IMR-90 (cell line): ENCODE results near the gene DSCAML1. TPM values are rescaled to one million over a fixed set of nuclear protein-coding genes. Genes with fewer than 3 reads are reported as not detected.

Experiments
- ATAC-seq: fragments of 200-7000 bp; cut with Tn5 transposase; 2 replicates; pipeline ENCODE4 v1.9.1; 2020; ENCODE audit warnings: low read depth, mild to moderate bottlenecking, moderate library complexity
- BruUV-seq: library from RNA; stranded (reverse); fragments of 400-500 nt; replicated peaks from 2 replicates; lab custom pipeline; 2021; lab: Mats Ljungman, UMichigan
- CTCF ChIA-PET: fragments of 300-600 bp; formaldehyde crosslinking; extraction: SDS; loops from one replicate; lab custom pipeline; 2021; ENCODE audit warnings: antibody characterized with exemption; lab: Yijun Ruan, JAX
- POLR2A ChIA-PET: fragments of 300-600 bp; sonication (Branson Sonifier 250); formaldehyde crosslinking; loops from one replicate; lab custom pipeline; 2022; ENCODE audit warnings: antibody characterized with exemption; ENCODE audit not compliant: unreplicated experiment; lab: Charles Lee
- DNase-seq: peaks from one replicate; pipeline ENCODE4 v3.0.0; 2013
- H2AFZ ChIP-seq: replicated peaks from 2 replicates; pipeline ENCODE3; 2013; ENCODE audit warnings: low read length, mild to moderate bottlenecking; ENCODE audit not compliant: poor library complexity
- H2AK5ac ChIP-seq: 2 replicates; pipeline ENCODE4 v1.6.1; 2013; ENCODE audit warnings: low read depth, low read length, inconsistent platforms
- H2AK9ac ChIP-seq: replicated peaks from 2 replicates; pipeline ENCODE3; 2013; ENCODE audit warnings: mild to moderate bottlenecking, low read depth, low read length, moderate library complexity; ENCODE audit not compliant: poor library complexity
- H2BK120ac ChIP-seq: 2 replicates; pipeline ENCODE4 v1.6.1; 2013; ENCODE audit warnings: low read depth, low read length, inconsistent platforms
- H2BK15ac ChIP-seq: 3 replicates; pipeline ENCODE4 v1.6.1; 2013; ENCODE audit warnings: low read depth, low read length, inconsistent platforms
- H2BK20ac ChIP-seq: 2 replicates; pipeline ENCODE4 v1.6.1; 2013; ENCODE audit warnings: low read depth, mild to moderate bottlenecking, inconsistent platforms, low read length, moderate library complexity
- H2BK5ac ChIP-seq: 2 replicates; pipeline ENCODE4 v1.6.1; 2013; ENCODE audit warnings: mild to moderate bottlenecking, low read depth, low read length, inconsistent platforms; ENCODE audit not compliant: poor library complexity, severe bottlenecking
- H3K14ac ChIP-seq: replicated peaks from 2 replicates; pipeline ENCODE4 v1.6.1; 2013; ENCODE audit warnings: low read depth, low read length, inconsistent platforms
- H3K18ac ChIP-seq: 2 replicates; pipeline ENCODE4 v1.6.1; 2013; ENCODE audit warnings: low read depth, low read length, control low read depth
- H3K23ac ChIP-seq: 2 replicates; pipeline ENCODE4 v1.6.1; 2013; ENCODE audit warnings: low read depth, low read length, inconsistent platforms
- H3K27ac ChIP-seq: 2 replicates; pipeline ENCODE4 v1.5.1; 2013; ENCODE audit warnings: mild to moderate bottlenecking, control low read depth, low read length; ENCODE audit not compliant: insufficient read depth
- H3K27me3 ChIP-seq: 2 replicates; pipeline ENCODE4 v1.6.1; 2013; ENCODE audit warnings: low read length; ENCODE audit not compliant: control insufficient read depth, insufficient read depth
- H3K36me3 ChIP-seq: 2 replicates; pipeline ENCODE4 v1.6.1; 2013; ENCODE audit warnings: low read length, mixed read lengths; ENCODE audit not compliant: control insufficient read depth, insufficient read depth
- H3K4ac ChIP-seq: 2 replicates; pipeline ENCODE4 v1.6.1; 2013; ENCODE audit warnings: low read depth, low read length, inconsistent platforms
- H3K4me1 ChIP-seq: 2 replicates; pipeline ENCODE4 v1.6.1; 2013; ENCODE audit warnings: low read length, mixed read lengths; ENCODE audit not compliant: control insufficient read depth, insufficient read depth
- H3K4me2 ChIP-seq: 2 replicates; pipeline ENCODE4 v1.6.1; 2013; ENCODE audit warnings: low read depth, mild to moderate bottlenecking, control low read depth, low read length, moderate library complexity
- H3K4me3 ChIP-seq: 2 replicates; pipeline ENCODE4 v1.5.1; 2013; ENCODE audit warnings: low read depth, mild to moderate bottlenecking, control low read depth, low read length, moderate library complexity; ENCODE audit not compliant: insufficient read depth
- H3K56ac ChIP-seq: 2 replicates; pipeline ENCODE4 v1.6.1; 2013; ENCODE audit warnings: low read length, inconsistent platforms; ENCODE audit not compliant: insufficient read depth; ENCODE audit errors: extremely low read depth
- H3K79me1 ChIP-seq, 2 experiments: 2 replicates each; pipeline ENCODE4 v1.6.1; 2013; ENCODE audit warnings: low read length in 2 of 2, inconsistent platforms in 1 of 2, low read depth in 1 of 2
- H3K9ac ChIP-seq: 2 replicates; pipeline ENCODE4 v1.6.1; 2013; ENCODE audit warnings: low read depth, low read length, control low read depth
- H3K9me1 ChIP-seq: 2 replicates; pipeline ENCODE4 v1.6.1; 2013; ENCODE audit warnings: low read length, inconsistent platforms; ENCODE audit not compliant: insufficient read depth
- H3K9me3 ChIP-seq: 2 replicates; pipeline ENCODE4 v1.6.1; 2013; ENCODE audit warnings: low read length; ENCODE audit not compliant: control insufficient read depth, insufficient read depth
- H4K20me1 ChIP-seq: 2 replicates; pipeline ENCODE4 v1.6.1; 2013; ENCODE audit warnings: low read length, inconsistent platforms; ENCODE audit not compliant: insufficient read depth
- H4K5ac ChIP-seq: 2 replicates; pipeline ENCODE4 v1.6.1; 2013; ENCODE audit warnings: mild to moderate bottlenecking, low read depth, low read length, control low read depth
- H4K8ac ChIP-seq, 2 experiments: 2 replicates each; pipeline ENCODE4 v1.6.1; 2013; ENCODE audit warnings: low read depth in 2 of 2, low read length in 2 of 2, control low read depth in 1 of 2, inconsistent platforms in 1 of 2
- H4K91ac ChIP-seq: 2 replicates; pipeline ENCODE4 v1.6.1; 2013; ENCODE audit warnings: low read depth, low read length, inconsistent platforms; ENCODE audit not compliant: insufficient read depth
- ELK1 ChIP-seq: fragments of 150-350 bp; IDR thresholded peaks from 2 replicates; pipeline ENCODE4 v1.6.1; 2016; ENCODE audit warnings: low read depth, mild to moderate bottlenecking, low read length, moderate library complexity, borderline replicate concordance
- MXI1 ChIP-seq: IDR thresholded peaks from 2 replicates; pipeline ENCODE4 v1.6.1; 2012; ENCODE audit warnings: low read depth, mild to moderate bottlenecking, low read length, moderate library complexity, borderline replicate concordance
- RAD21 ChIP-seq: IDR thresholded peaks from 2 replicates; pipeline ENCODE4 v1.6.1; 2012; ENCODE audit warnings: low read length, improper control_type of control experiment
- RCOR1 ChIP-seq: IDR thresholded peaks from 2 replicates; pipeline ENCODE4 v1.6.1; 2012; ENCODE audit warnings: mild to moderate bottlenecking, low read length, improper control_type of control experiment; ENCODE audit not compliant: insufficient replicate concordance
- SMC3 ChIP-seq: fragments of 150-350 bp; IDR thresholded peaks from 2 replicates; pipeline ENCODE4 v1.6.1; 2016; ENCODE audit warnings: low read depth, mild to moderate bottlenecking, antibody characterized with exemption, low read length, moderate library complexity
- WGBS, 2 experiments: methylation state at CpG; one replicate each; pipeline versions ENCODE4 v1.1.5 to v1.1.7; 2013; ENCODE audit warnings: missing lambda C conversion rate in 2 of 2; ENCODE audit not compliant: insufficient read length in 1 of 2; ENCODE audit errors: extremely low coverage in 2 of 2; 5-methylcytosine and 5-hydroxymethylcytosine counted together
- dilution Hi-C: fragments of 300-500 bp; cut with HindIII; formaldehyde crosslinking; loops from one replicate; pipeline ENCODE4 v1.14.3; 2018; ENCODE audit warnings: low sequenced_read_pairs; ENCODE audit not compliant: unreplicated experiment
- in situ Hi-C: fragments of 300-500 bp; cut with MboI; formaldehyde crosslinking; loops from 3 replicates; pipeline ENCODE4 v1.14.3; 2019; ENCODE audit warnings: low sequenced_read_pairs, inconsistent platforms, mixed read lengths
- intact Hi-C: fragments of 100-400 bp; cut with micrococcal nuclease; formaldehyde crosslinking; loops from 2 replicates; pipeline ENCODE4 v1.10.0; 2022
- polyA plus RNA-seq, 3 experiments: library from polyadenylated mRNA; depleted of rRNA; stranded (reverse); fragments of >200 nt; gene quantifications; 2 replicates each; pipeline ENCODE4 v1.2.3, GENCODE V29; 2012; ENCODE audit warnings: low replicate concordance in 1 of 3
- total RNA-seq: library from RNA; depleted of rRNA; stranded (reverse); fragments of >200 nt; gene quantifications from 2 replicates; pipeline ENCODE4 v1.2.3, GENCODE V29; 2012
- TF ChIP-seq, protein P1 (sequence below): conservative IDR thresholded peaks from 2 replicates; pipeline ENCODE4 v1.5.1; 2012; ENCODE audit warnings: mild to moderate bottlenecking, low read depth, low read length, improper control_type of control experiment

Gene DSCAML1
- total and polyA plus RNA-seq, 2 of the 4 experiments (the other 2 are of a cell fraction), result not detected

GRCh38 chr11:117819096-117820040, 22.4 kb upstream of the DSCAML1 start:
- H2AFZ ChIP-seq, result peak overlapping the region; percentile 13
- H3K4me1 ChIP-seq, result peaks cover 5% of the 10 kb centered on the region; the same call in 1 of the 2 replicates
- no peak overlapping the region for H4K91ac ChIP-seq
- H3K9me1 ChIP-seq, result no peaks in the 10 kb centered on the region
- no peak overlapping the region for H2BK5ac ChIP-seq
- ChIA-PET CTCF (interaction anchor here (0.6 to 1.8 kb wide), 8 partner anchors 11 to 1186 kb away, joined by 3 to 12 read pairs (median 4); no protein-coding TSS in a partner anchor), POLR2A (no interaction called here)
- H2BK120ac ChIP-seq, result no peak overlapping the region
- H4K20me1 ChIP-seq, result no peaks in the 10 kb centered on the region
- dilution Hi-C loops, result no loop called here
- no peak overlapping the region for H3K4ac ChIP-seq
- H2AK9ac ChIP-seq, result no peak overlapping the region
- H3K56ac ChIP-seq, result no peak overlapping the region
- no peaks in the 10 kb centered on the region for H3K9me3 ChIP-seq
- peak; percentile 63 for DNase-seq
- intact Hi-C loops, result loop anchor here (1.0 kb wide), 2 partner anchors 128 to 234 kb away; no protein-coding TSS in a partner anchor
- no peak overlapping the region; the same call in 1 of the 2 replicates for H2AK5ac ChIP-seq
- peak; percentile 65 for ATAC-seq
- BruUV-seq, result no TSS peak
- no peak overlapping the region for H3K4me2 ChIP-seq
- H3K23ac ChIP-seq, result no peak overlapping the region
- in situ Hi-C loops, result no loop called here
- no peak overlapping the region for H3K27ac ChIP-seq
- H3K79me1 ChIP-seq, result no peaks in the 10 kb centered on the region
- H2BK15ac ChIP-seq, result no peak overlapping the region
- no peaks in the 10 kb centered on the region; the same call in 1 of the 2 replicates for H3K27me3 ChIP-seq
- H2BK20ac ChIP-seq, result no peak overlapping the region
- no peak overlapping the region for H3K14ac ChIP-seq
- H3K4me3 ChIP-seq, result no peak overlapping the region
- no peak overlapping the region for H4K8ac ChIP-seq
- H3K9ac ChIP-seq, result no peak overlapping the region
- TF ChIP-seq, protein P1, sequence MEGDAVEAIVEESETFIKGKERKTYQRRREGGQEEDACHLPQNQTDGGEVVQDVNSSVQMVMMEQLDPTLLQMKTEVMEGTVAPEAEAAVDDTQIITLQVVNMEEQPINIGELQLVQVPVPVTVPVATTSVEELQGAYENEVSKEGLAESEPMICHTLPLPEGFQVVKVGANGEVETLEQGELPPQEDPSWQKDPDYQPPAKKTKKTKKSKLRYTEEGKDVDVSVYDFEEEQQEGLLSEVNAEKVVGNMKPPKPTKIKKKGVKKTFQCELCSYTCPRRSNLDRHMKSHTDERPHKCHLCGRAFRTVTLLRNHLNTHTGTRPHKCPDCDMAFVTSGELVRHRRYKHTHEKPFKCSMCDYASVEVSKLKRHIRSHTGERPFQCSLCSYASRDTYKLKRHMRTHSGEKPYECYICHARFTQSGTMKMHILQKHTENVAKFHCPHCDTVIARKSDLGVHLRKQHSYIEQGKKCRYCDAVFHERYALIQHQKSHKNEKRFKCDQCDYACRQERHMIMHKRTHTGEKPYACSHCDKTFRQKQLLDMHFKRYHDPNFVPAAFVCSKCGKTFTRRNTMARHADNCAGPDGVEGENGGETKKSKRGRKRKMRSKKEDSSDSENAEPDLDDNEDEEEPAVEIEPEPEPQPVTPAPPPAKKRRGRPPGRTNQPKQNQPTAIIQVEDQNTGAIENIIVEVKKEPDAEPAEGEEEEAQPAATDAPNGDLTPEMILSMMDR, result peak; percentile 66
- peak; percentile 71 for TF ChIP-seq RAD21
- TF ChIP-seq MXI1, result no peak
- TF ChIP-seq SMC3, result peak; percentile 46
- TF ChIP-seq RCOR1, result no peak
- no peak for TF ChIP-seq ELK1
- H4K5ac ChIP-seq, result no peak overlapping the region
- 0% methylated on average over 1 of the region's 10 CpGs; no CpG with 5 or more reads in 1 of the 2 experiments for WGBS, 2 experiments
- no peak overlapping the region for H3K18ac ChIP-seq
- no peaks in the 10 kb centered on the region for H3K36me3 ChIP-seq
